H1 (cell line): ENCODE measurements around the gene ENDOD1. TPM values are rescaled to one million over a fixed set of nuclear protein-coding genes. Genes with fewer than 3 reads are reported as not detected.

Experiments used
- CTCF ChIA-PET: fragments of 300-600 bp; sonication (Branson Sonifier 250); formaldehyde crosslinking; loops from one replicate; lab custom pipeline; 2021; ENCODE audit not compliant: partially characterized antibody; lab: Charles Lee
- POLR2A ChIA-PET: fragments of 300-600 bp; sonication (Branson Sonifier 250); formaldehyde crosslinking; loops from one replicate; lab custom pipeline; 2021; ENCODE audit warnings: inconsistent platforms; ENCODE audit not compliant: partially characterized antibody; lab: Charles Lee
- DNase-seq, 2 experiments: peaks; one replicate each; pipeline versions ENCODE4 v3.0.0 to v3.0.0-alpha.2; 2010 to 2022; ENCODE audit warnings: low spot score in 2 of 2, low read depth in 1 of 2, mixed read lengths in 1 of 2
- FAIRE-seq: peaks from 2 replicates; lab custom pipeline; 2011; peaks lifted over from hg19 to GRCh38; lab: Jason Lieb, UNC
- H2AFZ ChIP-seq: 2 replicates; pipeline ENCODE4 v1.8.1; 2012; ENCODE audit warnings: low read length, inconsistent platforms
- H2AK5ac ChIP-seq: 2 replicates; pipeline ENCODE4 v1.6.1; 2013; ENCODE audit warnings: low read depth, low read length
- H2BK120ac ChIP-seq: replicated peaks from 2 replicates; pipeline ENCODE3; 2013; ENCODE audit warnings: low read depth, low read length, inconsistent platforms
- H2BK12ac ChIP-seq: 2 replicates; pipeline ENCODE4 v1.6.1; 2013; ENCODE audit warnings: low read depth, low read length
- H2BK15ac ChIP-seq: 2 replicates; pipeline ENCODE4 v1.6.1; 2013; ENCODE audit warnings: low read length
- H2BK20ac ChIP-seq: 2 replicates; pipeline ENCODE4 v1.6.1; 2013; ENCODE audit warnings: low read length
- H2BK5ac ChIP-seq: 2 replicates; pipeline ENCODE4 v1.6.1; 2013; ENCODE audit warnings: low read depth, low read length
- H3K14ac ChIP-seq: 2 replicates; pipeline ENCODE4 v1.6.1; 2013; ENCODE audit warnings: inconsistent platforms; ENCODE audit not compliant: insufficient read length
- H3K18ac ChIP-seq: 2 replicates; pipeline ENCODE4 v1.6.1; 2013; ENCODE audit warnings: low read length; ENCODE audit errors: extremely low read depth
- H3K23ac ChIP-seq: 2 replicates; pipeline ENCODE4 v1.6.1; 2013; ENCODE audit warnings: inconsistent platforms; ENCODE audit not compliant: insufficient read length
- H3K23me2 ChIP-seq: 2 replicates; pipeline ENCODE4 v1.6.1; 2013; ENCODE audit warnings: low read depth, low read length
- H3K27ac ChIP-seq: 2 replicates; pipeline ENCODE4 v1.6.1; 2011; ENCODE audit warnings: low read depth, low read length, inconsistent platforms
- H3K27me3 ChIP-seq, 4 experiments: replicated peaks in 1 of 4; 1 replicate in 1 of 4; 2 replicates in 3 of 4; pipeline versions ENCODE4 v1.6.1 to v1.8.1; 2011 to 2013; ENCODE audit warnings: low read length in 3 of 4, mild to moderate bottlenecking in 3 of 4, inconsistent platforms in 2 of 4, mixed read lengths in 2 of 4, moderate library complexity in 1 of 4; ENCODE audit not compliant: control insufficient read depth in 3 of 4, insufficient read depth in 3 of 4; ENCODE audit errors: extremely low read depth in 1 of 4
- H3K36me3 ChIP-seq, 4 experiments: 2 replicates each; pipeline versions ENCODE4 v1.6.1 to v1.8.1; 2011 to 2013; ENCODE audit warnings: mild to moderate bottlenecking in 4 of 4, low read length in 3 of 4, moderate library complexity in 2 of 4, control low read depth in 1 of 4, inconsistent platforms in 1 of 4; ENCODE audit not compliant: insufficient read depth in 4 of 4, control insufficient read depth in 2 of 4
- H3K4ac ChIP-seq: replicated peaks from 2 replicates; pipeline ENCODE3; 2013; ENCODE audit warnings: low read length, low read depth, mixed read lengths, inconsistent platforms; ENCODE audit not compliant: insufficient read length
- H3K4me1 ChIP-seq, 4 experiments: replicated peaks in 1 of 4; 1 replicate in 1 of 4; 2 replicates in 3 of 4; pipeline versions ENCODE4 v1.6.1 to v1.8.1; 2011 to 2013; ENCODE audit warnings: low read length in 3 of 4, inconsistent platforms in 2 of 4, mixed read lengths in 1 of 4; ENCODE audit not compliant: insufficient read depth in 4 of 4, control insufficient read depth in 3 of 4
- H3K4me2 ChIP-seq, 2 experiments: 2 replicates each; pipeline versions ENCODE4 v1.6.1 to v1.8.1; 2011 to 2013; ENCODE audit warnings: low read depth in 2 of 2, low read length in 2 of 2, control low read depth in 1 of 2, inconsistent platforms in 1 of 2, mild to moderate bottlenecking in 1 of 2; ENCODE audit not compliant: insufficient read depth in 1 of 2
- H3K4me3 ChIP-seq, 4 experiments: fragments of 200-600, 300-600 bp in 1 of 4; sonication (generic), shearing (Covaris generic), sonication (Bioruptor Twin) in 1 of 4; 2 replicates each; pipeline versions ENCODE4 v1.5.1 to v1.8.1; 2011 to 2016; ENCODE audit warnings: low read length in 4 of 4, low read depth in 3 of 4, control low read depth in 2 of 4, inconsistent platforms in 2 of 4, mild to moderate bottlenecking in 2 of 4, mixed read lengths in 1 of 4, moderate library complexity in 1 of 4; ENCODE audit not compliant: insufficient read depth in 2 of 4; ENCODE audit errors: extremely low read depth in 1 of 4
- H3K56ac ChIP-seq: replicated peaks from 2 replicates; pipeline ENCODE3; 2013; ENCODE audit warnings: low read depth, mild to moderate bottlenecking, mixed read lengths, low read length, inconsistent platforms; ENCODE audit not compliant: insufficient read length
- H3K79me1 ChIP-seq: 2 replicates; pipeline ENCODE4 v1.6.1; 2013; ENCODE audit warnings: low read depth, low read length, control low read depth
- H3K79me2 ChIP-seq, 2 experiments: 2 replicates each; pipeline versions ENCODE4 v1.6.1 to v1.8.1; 2012 to 2013; ENCODE audit warnings: low read length in 2 of 2, mild to moderate bottlenecking in 2 of 2, inconsistent platforms in 1 of 2; ENCODE audit not compliant: insufficient read depth in 2 of 2, control insufficient read depth in 1 of 2
- H3K9ac ChIP-seq, 4 experiments: replicated peaks in 1 of 4; 1 replicate in 1 of 4; 2 replicates in 3 of 4; pipeline versions ENCODE4 v1.6.1 to v1.8.1; 2011 to 2013; ENCODE audit warnings: low read depth in 3 of 4, low read length in 3 of 4, control low read depth in 2 of 4, mild to moderate bottlenecking in 2 of 4, moderate library complexity in 2 of 4, inconsistent platforms in 1 of 4; ENCODE audit errors: extremely low read depth in 1 of 4
- H3K9me3 ChIP-seq, 2 experiments: 2 replicates each; pipeline versions ENCODE4 v1.6.1 to v1.8.1; 2012 to 2013; ENCODE audit warnings: mild to moderate bottlenecking in 2 of 2, moderate library complexity in 2 of 2, control low read depth in 1 of 2, inconsistent platforms in 1 of 2, low read depth in 1 of 2, low read length in 1 of 2, mixed read lengths in 1 of 2; ENCODE audit not compliant: insufficient read depth in 2 of 2
- H4K20me1 ChIP-seq, 2 experiments: replicated peaks in 1 of 2; 2 replicates each; pipeline versions ENCODE3 to v1.8.1; 2011 to 2013; ENCODE audit warnings: inconsistent platforms in 2 of 2, low read length in 2 of 2, mild to moderate bottlenecking in 1 of 2; ENCODE audit not compliant: insufficient read depth in 2 of 2, control insufficient read depth in 1 of 2
- H4K5ac ChIP-seq: 2 replicates; pipeline ENCODE4 v1.6.1; 2013; ENCODE audit warnings: low read length, low read depth, mixed read lengths, inconsistent platforms; ENCODE audit not compliant: insufficient read length
- H4K8ac ChIP-seq: 2 replicates; pipeline ENCODE4 v1.8.0; 2013; ENCODE audit warnings: mild to moderate bottlenecking, moderate library complexity, low read length, inconsistent platforms; ENCODE audit not compliant: insufficient read depth; ENCODE audit errors: extremely low read depth
- H4K91ac ChIP-seq: replicated peaks from 2 replicates; pipeline ENCODE3; 2013; ENCODE audit warnings: low read length, mixed read lengths, inconsistent platforms; ENCODE audit not compliant: insufficient read length
- BCL11A ChIP-seq, 2 experiments: IDR thresholded peaks; one replicate each; pipeline ENCODE4 v1.6.1; 2011; ENCODE audit warnings: low read depth in 2 of 2, low read length in 2 of 2, mild to moderate bottlenecking in 2 of 2
- POLR2AphosphoS5 ChIP-seq: IDR thresholded peaks from 2 replicates; pipeline ENCODE4 v1.6.1; 2011; ENCODE audit warnings: low read depth, low read length
- USF2 ChIP-seq: IDR thresholded peaks from 2 replicates; pipeline ENCODE4 v1.6.1; 2011; ENCODE audit warnings: low read length, improper control_type of control experiment
- ZNF274 ChIP-seq: IDR thresholded peaks from 2 replicates; pipeline ENCODE4 v1.7.0; 2012; ENCODE audit warnings: low read length, borderline replicate concordance; ENCODE audit errors: extremely low read depth
- WGBS, 2 experiments: shearing (Covaris generic) in 1 of 2; methylation state at CpG; one replicate each; pipeline versions ENCODE4 v1.1.6 to v1.1.7; 2013 to 2015; ENCODE audit warnings: low lambda C conversion rate in 2 of 2, mixed read lengths in 2 of 2, inconsistent platforms in 1 of 2, low coverage in 1 of 2, missing lambda C conversion rate in 1 of 2; ENCODE audit not compliant: insufficient replicate concordance in 2 of 2, insufficient coverage in 1 of 2, insufficient read length in 1 of 2; ENCODE audit errors: extremely low coverage in 1 of 2, missing lambda C conversion rate in 1 of 2; 5-methylcytosine and 5-hydroxymethylcytosine counted together
- polyA plus RNA-seq, 7 experiments: library from polyadenylated mRNA; depleted of rRNA in 3 of 7; stranded (reverse) in 5 of 7; unstranded in 2 of 7; fragments of >200 nt in 5 of 7; fragments of 200-250 nt in 2 of 7; gene quantifications; 1 replicate in 5 of 7; 2 replicates in 1 of 7; 4 replicates in 1 of 7; pipeline versions ENCODE4 v1.2.1 to v1.2.3, GENCODE V29; 2011 to 2013; ENCODE audit warnings: missing spikeins in 2 of 7, mixed read lengths in 2 of 7
- total RNA-seq: library from RNA; stranded (reverse); fragmentation: NEBNext Ultra II Directional; extraction: Animal tissue kit (Norgen Biotek cat#: 25700); gene quantifications from 2 replicates; pipeline ENCODE4 v1.2.1, GENCODE V29; 2021

The ENDOD1 gene
- total and polyA plus RNA-seq, 2 of the 8 experiments (the other 6 are each of a cell fraction or from before 2014, with no cell fraction given): 1.2 to 2.5 TPM

DNA sequence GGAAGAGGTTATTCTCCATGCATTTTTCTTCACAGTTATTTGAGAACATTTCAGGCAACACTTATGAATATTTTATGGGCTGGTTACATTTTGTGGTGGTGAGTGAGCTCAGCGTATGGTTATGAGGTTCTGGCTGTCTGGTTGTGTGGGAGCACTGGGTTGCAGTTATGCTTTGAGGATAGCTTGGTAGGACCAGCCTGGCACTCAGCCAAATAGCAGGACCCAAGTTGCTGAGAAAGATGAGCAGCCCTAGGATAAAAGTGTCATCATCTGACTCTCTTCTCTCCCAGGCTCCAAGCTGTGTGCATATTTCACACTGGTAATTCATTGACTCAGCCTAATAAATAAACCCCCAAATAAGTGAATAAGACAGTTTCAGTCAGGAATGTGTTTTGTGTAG, 31.0 kb upstream of the ENDOD1 start:
- Histone ChIP-seq H4K20me1 (no peaks in the 10 kb centered on the region), H4K91ac (no peak overlapping the region), H3K4me3 (no peak overlapping the region), H3K23me2 (no peaks in the 10 kb centered on the region), H2BK12ac (no peak overlapping the region), H2BK15ac (no peak overlapping the region)
- 94% methylated on average over 1 of the region's 1 CpG; no CpG with 5 or more reads in 1 of the 2 experiments for WGBS, 2 experiments
- TF ChIP-seq BCL11A (IDR thresholded peaks at IDR 0.05; ENCODE audit: low read depth in 2 of 2, low read length in 2 of 2): no peak
- TF ChIP-seq POLR2AphosphoS5: no peak
- no peak for TF ChIP-seq ZNF274
- TF ChIP-seq USF2: no peak
- TF ChIP-seq, all 59 proteins: peak for 0
- H4K5ac ChIP-seq: no peak overlapping the region
- no peak overlapping the region for H3K27ac ChIP-seq
- H4K8ac ChIP-seq: no peak overlapping the region
- DNase-seq (no peak), FAIRE-seq (no peak)
- H3K4ac ChIP-seq: no peak overlapping the region
- no peak overlapping the region for H3K56ac ChIP-seq
- H3K79me1 ChIP-seq: no peaks in the 10 kb centered on the region
- no peak overlapping the region for H2BK120ac ChIP-seq
- ChIA-PET CTCF (interaction anchor here (4.1 kb wide), 1 partner anchor 10 kb away, joined by 25 read pairs; the partner anchor contains the start of gene SRSF8), POLR2A (interaction anchor here (6.1 kb wide), 1 partner anchor 9 kb away, joined by 28 read pairs; the partner anchor contains the start of gene SRSF8)
- H3K18ac ChIP-seq: no peak overlapping the region
- no peak overlapping the region for H2BK20ac ChIP-seq
- no peaks in the 10 kb centered on the region for H3K9me3 ChIP-seq
- no peak overlapping the region for H2AFZ ChIP-seq
- no peak overlapping the region for H2AK5ac ChIP-seq
- no peaks in the 10 kb centered on the region; a peak in 3 of 7 replicates for H3K27me3 ChIP-seq
- no peak overlapping the region for H3K9ac ChIP-seq
- no peak overlapping the region for H3K14ac ChIP-seq
- H3K23ac ChIP-seq: no peak overlapping the region
- no peaks in the 10 kb centered on the region for H3K4me1 ChIP-seq
- H2BK5ac ChIP-seq: no peak overlapping the region
- H3K79me2 ChIP-seq: no peaks in the 10 kb centered on the region
- no peak overlapping the region for H3K4me2 ChIP-seq
- H3K36me3 ChIP-seq: no peaks in the 10 kb centered on the region
